GM12878 (cell line): Measurements from ENCODE around the gene C11orf16. TPM values are rescaled to one million over a fixed set of nuclear protein-coding genes. Genes with fewer than 3 reads are reported as not detected.

ENCODE experiments used
- ATAC-seq: fragments of 200-7000 bp; cut with Tn5 transposase; 3 replicates; pipeline ENCODE4 v1.9.1; 2020; ENCODE audit warnings: mild to moderate bottlenecking, moderate library complexity
- BruUV-seq: library from RNA; stranded (reverse); fragments of 400-500 nt; replicated peaks from 2 replicates; lab custom pipeline; 2021; lab: Mats Ljungman, UMichigan
- CTCF ChIA-PET: fragments of 300-600 bp; sonication (Branson Sonifier 250); formaldehyde crosslinking; extraction: SDS; loops from one replicate; lab custom pipeline; 2021; ENCODE audit warnings: inconsistent platforms; lab: Yijun Ruan, JAX
- POLR2A ChIA-PET: fragments of 350-600 bp; formaldehyde crosslinking; extraction: SDS; loops from one replicate; lab custom pipeline; 2021; ENCODE audit warnings: inconsistent platforms; lab: Charles Lee
- RAD21 ChIA-PET: fragments of 300-600 bp; sonication (Branson Sonifier 250); formaldehyde crosslinking; loops from one replicate; lab custom pipeline; 2023; ENCODE audit warnings: antibody characterized with exemption; ENCODE audit not compliant: unreplicated experiment; lab: Charles Lee
- SMC1A ChIA-PET: fragments of 300-600 bp; sonication (Branson Sonifier 250); formaldehyde crosslinking; loops from one replicate; lab custom pipeline; 2023; ENCODE audit not compliant: unreplicated experiment, uncharacterized antibody; lab: Charles Lee
- DNase-seq: peaks from one replicate; pipeline ENCODE4 v3.0.0-alpha.2; 2011; ENCODE audit warnings: low read depth, low spot score
- FAIRE-seq: peaks from 3 replicates; lab custom pipeline; 2011; peaks lifted over from hg19 to GRCh38; lab: Jason Lieb, UNC
- H2AFZ ChIP-seq: 2 replicates; pipeline ENCODE4 v1.6.0; 2011; ENCODE audit warnings: low read depth, low read length, control low read depth; ENCODE audit not compliant: control insufficient read depth
- H3K27ac ChIP-seq: 2 replicates; pipeline ENCODE4 v1.5.1; 2011; ENCODE audit warnings: control low read depth; ENCODE audit not compliant: control insufficient read depth, insufficient read depth
- H3K27me3 ChIP-seq, 2 experiments: replicated peaks in 1 of 2; 2 replicates each; pipeline versions ENCODE4 v1.6.0 to v1.6.1; 2011; ENCODE audit warnings: low read length in 1 of 2; ENCODE audit not compliant: control insufficient read depth in 2 of 2, insufficient read depth in 2 of 2
- H3K36me3 ChIP-seq, 2 experiments: 2 replicates each; pipeline ENCODE4 v1.5.1; 2011; ENCODE audit warnings: low read length in 1 of 2; ENCODE audit not compliant: control insufficient read depth in 2 of 2, insufficient read depth in 2 of 2
- H3K4me1 ChIP-seq: 2 replicates; pipeline ENCODE4 v1.6.1; 2011; ENCODE audit warnings: mild to moderate bottlenecking, low read length, moderate library complexity, mixed read lengths; ENCODE audit not compliant: control insufficient read depth, insufficient read depth
- H3K4me2 ChIP-seq: 2 replicates; pipeline ENCODE4 v1.6.0; 2011; ENCODE audit warnings: control low read depth; ENCODE audit not compliant: control insufficient read depth, insufficient read depth
- H3K4me3 ChIP-seq: fragments of 200-600 bp; sonication (generic); 2 replicates; pipeline ENCODE4 v1.5.1; 2016
- H3K79me2 ChIP-seq: 2 replicates; pipeline ENCODE4 v1.6.0; 2011; ENCODE audit warnings: low read length; ENCODE audit not compliant: control insufficient read depth, insufficient read depth
- H3K9ac ChIP-seq: 2 replicates; pipeline ENCODE4 v1.8.0; 2011; ENCODE audit warnings: low read length, control low read depth, mixed read lengths; ENCODE audit not compliant: control insufficient read depth, insufficient read depth
- H3K9me3 ChIP-seq: replicated peaks from 3 replicates; pipeline ENCODE4 v1.5.1; 2011; ENCODE audit warnings: mild to moderate bottlenecking, low read length; ENCODE audit not compliant: control insufficient read depth, insufficient read depth
- H4K20me1 ChIP-seq: 2 replicates; pipeline ENCODE4 v1.6.0; 2011; ENCODE audit not compliant: control insufficient read depth, insufficient read depth
- BHLHE40 ChIP-seq, 2 experiments: fragments of 450-650 bp in 1 of 2; IDR thresholded peaks; 2 replicates each; pipeline ENCODE4 v1.6.1; 2011 to 2017; ENCODE audit warnings: low read depth in 2 of 2, borderline replicate concordance in 1 of 2, improper control_type of control experiment in 1 of 2, low read length in 1 of 2, mild to moderate bottlenecking in 1 of 2
- NFIC ChIP-seq: IDR thresholded peaks from 2 replicates; pipeline ENCODE4 v1.6.1; 2012; ENCODE audit warnings: low read depth, mild to moderate bottlenecking, inconsistent platforms, low read length, moderate library complexity
- RFX5 ChIP-seq: IDR thresholded peaks from 2 replicates; pipeline ENCODE4 v1.6.1; 2011; ENCODE audit warnings: low read depth, low read length, improper control_type of control experiment
- SREBF2 ChIP-seq: IDR thresholded peaks from 2 replicates; pipeline ENCODE4 v1.6.1; 2012; ENCODE audit warnings: mild to moderate bottlenecking, low read length
- ZNF384 ChIP-seq: IDR thresholded peaks from 2 replicates; pipeline ENCODE4 v1.6.1; 2012; ENCODE audit warnings: low read depth, mild to moderate bottlenecking, low read length, improper control_type of control experiment, borderline replicate concordance
- ZNF622 ChIP-seq: fragments of 450-650 bp; IDR thresholded peaks from 2 replicates; pipeline ENCODE4 v1.6.1; 2017; ENCODE audit warnings: mild to moderate bottlenecking, inconsistent platforms
- WGBS: methylation state at CpG from one replicate; pipeline ENCODE4 v1.1.6; 2016; ENCODE audit warnings: low lambda C conversion rate; ENCODE audit not compliant: insufficient replicate concordance, insufficient coverage; ENCODE audit errors: missing lambda C conversion rate; 5-methylcytosine and 5-hydroxymethylcytosine counted together
- in situ Hi-C: fragments of 300-500 bp; cut with MboI; formaldehyde crosslinking; loops from 9 replicates; pipeline ENCODE4 v1.14.3; 2018; ENCODE audit warnings: mixed read lengths
- intact Hi-C: fragments of 100-400 bp; cut with micrococcal nuclease; formaldehyde crosslinking; loops from one replicate; pipeline ENCODE4 v1.14.2; 2022; ENCODE audit not compliant: unreplicated experiment
- polyA plus RNA-seq, 11 experiments: library from polyadenylated mRNA; depleted of rRNA in 4 of 11; unstranded in 6 of 11; stranded (reverse) in 5 of 11; fragments of >200 nt; fragmentation: Nextera tagmentation in 4 of 11; fragmentation: Illumina TruSeq in 1 of 11; extraction: Ambion mirVana in 4 of 11; extraction: Trizol in 1 of 11; gene quantifications; 1 replicate in 1 of 11; 2 replicates in 10 of 11; pipeline versions ENCODE4 v1.2.1 to v1.2.3, GENCODE V29; 2011 to 2016; ENCODE audit warnings: inconsistent platforms in 2 of 11, missing spikeins in 2 of 11, low read depth in 1 of 11
- total RNA-seq, 4 experiments: library from RNA; depleted of rRNA in 3 of 4; stranded (reverse); fragments of >200 nt in 3 of 4; fragmentation: Illumina TruSeq in 1 of 4; extraction: Trizol in 1 of 4; gene quantifications; 2 replicates each; pipeline versions ENCODE4 v1.2.1 to v1.2.3, GENCODE V29; 2013 to 2021

The C11orf16 gene
- total and polyA plus RNA-seq, 10 of the 15 experiments (the other 5 are each of a cell fraction or from before 2014, with no cell fraction given), result 0.05 to 0.39 (median 0.32) TPM; not detected in 7

- no peaks in the 10 kb centered on the region for H3K79me2 ChIP-seq
- intact Hi-C loops, result no loop called here
- TF ChIP-seq NFIC, result no peak
- TF ChIP-seq RFX5, result no peak
- TF ChIP-seq BHLHE40 (IDR thresholded peaks at IDR 0.05; ENCODE audit: borderline replicate concordance in 1 of 2, low read depth in 2 of 2, low read length in 1 of 2), result no peak
- TF ChIP-seq ZNF384, result no peak
- H3K27ac ChIP-seq, result no peak overlapping the region
- H3K27me3 ChIP-seq, result no peaks in the 10 kb centered on the region
- ChIA-PET RAD21 (interaction anchor here (0.9 kb wide), 1 partner anchor 33 kb away, joined by 4 read pairs; no protein-coding TSS in a partner anchor), POLR2A (interaction anchor here (0.6 kb wide), 1 partner anchor 20 kb away, joined by 7 read pairs; no protein-coding TSS in a partner anchor), CTCF (interaction anchor here (1.5 to 1.7 kb wide), 2 partner anchors 12 to 211 kb away, joined by 3 to 5 read pairs; no protein-coding TSS in a partner anchor), SMC1A (interaction anchor here (1.0 to 1.2 kb wide), 4 partner anchors 11 to 212 kb away, joined by 3 read pairs; no protein-coding TSS in a partner anchor)
- no peak overlapping the region for H3K4me3 ChIP-seq
- H4K20me1 ChIP-seq, result no peaks in the 10 kb centered on the region
- no peak for ATAC-seq
- H3K9ac ChIP-seq, result no peak overlapping the region
- H3K9me3 ChIP-seq, result no peaks in the 10 kb centered on the region
- no peak overlapping the region for H2AFZ ChIP-seq
- no peak for FAIRE-seq
- DNase-seq, result no peak
- peaks cover 0 to 2% of the 10 kb centered on the region in 2 experiments; a peak in 2 of 4 replicates for H3K36me3 ChIP-seq
- 84% methylated on average over 5 of the region's 5 CpGs for WGBS
- H3K4me1 ChIP-seq, result no peaks in the 10 kb centered on the region
- in situ Hi-C loops, result no loop called here
- no peak overlapping the region for H3K4me2 ChIP-seq
- BruUV-seq, result no TSS peak
Measured at GRCh38 chr11:8926236-8926635, 6.5 kb downstream of the C11orf16 start.

GRCh38 chr11:8925711-8926110 lies 7.0 kb downstream of the C11orf16 start:
- no peak overlapping the region for H3K4me3 ChIP-seq
- H3K9me3 ChIP-seq, result no peaks in the 10 kb centered on the region
- FAIRE-seq (no peak), DNase-seq (no peak), ATAC-seq (no peak)
- H3K36me3 ChIP-seq, result peaks cover 0 to 3% of the 10 kb centered on the region in 2 experiments; a peak in 2 of 4 replicates
- no peaks in the 10 kb centered on the region for H3K79me2 ChIP-seq
- POLR2A ChIA-PET, result no interaction called here
- SMC1A ChIA-PET, result interaction anchor here (1.0 to 1.2 kb wide), 4 partner anchors 11 to 212 kb away, joined by 3 read pairs; no protein-coding TSS in a partner anchor
- no peak for TF ChIP-seq ZNF622
- TF ChIP-seq SREBF2, result no peak
- TF ChIP-seq, all 136 proteins: peak for 0
- no peaks in the 10 kb centered on the region for H4K20me1 ChIP-seq
- ChIA-PET RAD21 (no interaction called here), CTCF (interaction anchor here (1.5 to 1.7 kb wide), 2 partner anchors 12 to 212 kb away, joined by 3 to 5 read pairs; no protein-coding TSS in a partner anchor)
- 89% methylated on average over 5 of the region's 5 CpGs for WGBS
- no TSS peak for BruUV-seq
- H2AFZ ChIP-seq, result no peak overlapping the region
- no peaks in the 10 kb centered on the region for H3K4me1 ChIP-seq
- no peak overlapping the region for H3K9ac ChIP-seq
- intact Hi-C loops (no loop called here), in situ Hi-C loops (no loop called here)
- H3K4me2 ChIP-seq, result no peak overlapping the region
- no peaks in the 10 kb centered on the region for H3K27me3 ChIP-seq
- no peak overlapping the region for H3K27ac ChIP-seq
